Activated gamma-delta T cell treated with anti-CD3 and anti-CD28 coated beads, Interleukin-2, amount 50 U/mL, for 16 hours (primary cell): ENCODE data around the gene MRPL17.

Source experiments
- DNase-seq: peaks from one replicate; pipeline ENCODE4 v3.0.0-alpha.2; 2020; ENCODE audit warnings: low read depth

The MRPL17 gene

GRCh38 chr11:6682591-6682935 is 577 bp downstream of the MRPL17 start:
- no peak for DNase-seq

GRCh38 chr11:6681949-6682348 is 1.2 kb downstream of the MRPL17 start:
- DNase-seq = no peak

- DNase-seq = no peak
Observed at GRCh38 chr11:6681505-6681904, 1.6 kb downstream of the MRPL17 start.

- DNase-seq = no peak
Observed at GRCh38 chr11:6677018-6677417, 6.1 kb downstream of the MRPL17 start.

DNA sequence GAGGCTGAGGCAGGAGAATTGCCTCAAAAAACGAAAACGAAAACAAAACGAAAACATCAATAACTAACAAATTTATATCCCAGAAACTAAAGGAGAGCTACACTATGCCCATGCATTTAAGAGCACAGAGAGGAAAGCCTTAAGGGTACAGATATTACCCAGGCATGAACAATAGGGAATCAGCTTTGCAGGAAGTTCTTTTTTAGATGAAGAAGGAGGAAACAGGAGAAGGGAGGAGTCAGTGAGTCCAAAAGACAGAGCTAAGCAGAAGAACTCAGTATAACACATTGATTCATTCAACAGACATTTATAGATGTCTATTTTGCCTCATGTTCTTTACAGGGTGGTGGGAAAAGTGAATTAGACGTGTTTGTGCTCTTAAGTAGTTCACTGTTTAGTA is 8.3 kb downstream of the MRPL17 start:
- DNase-seq = no peak

- no peak for DNase-seq
Observed at GRCh38 chr11:6674219-6674597, 8.9 kb downstream of the MRPL17 start.

- DNase-seq = no peak
Observed at GRCh38 chr11:6673523-6674218, 9.5 kb downstream of the MRPL17 start.

DNA sequence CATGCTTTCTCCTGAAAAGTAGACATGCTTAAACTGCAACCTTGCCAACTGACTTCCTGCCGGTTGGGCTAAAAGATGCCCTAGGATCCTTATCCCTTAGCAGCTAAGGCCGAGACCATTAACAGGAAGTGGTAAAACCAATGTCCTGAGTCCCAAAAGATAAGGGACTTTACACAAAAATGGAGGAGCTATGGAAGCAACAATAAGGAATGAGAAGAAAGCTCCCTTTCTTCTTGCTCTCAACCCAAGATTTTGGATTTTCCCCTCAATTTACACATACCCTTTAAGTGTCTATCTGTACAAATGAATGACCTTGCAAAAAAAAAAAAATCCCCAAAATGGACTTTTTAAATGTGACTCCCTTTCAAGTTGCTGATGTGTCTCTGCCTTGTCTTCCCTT is 11.1 kb downstream of the MRPL17 start:
- no peak for DNase-seq

DNA sequence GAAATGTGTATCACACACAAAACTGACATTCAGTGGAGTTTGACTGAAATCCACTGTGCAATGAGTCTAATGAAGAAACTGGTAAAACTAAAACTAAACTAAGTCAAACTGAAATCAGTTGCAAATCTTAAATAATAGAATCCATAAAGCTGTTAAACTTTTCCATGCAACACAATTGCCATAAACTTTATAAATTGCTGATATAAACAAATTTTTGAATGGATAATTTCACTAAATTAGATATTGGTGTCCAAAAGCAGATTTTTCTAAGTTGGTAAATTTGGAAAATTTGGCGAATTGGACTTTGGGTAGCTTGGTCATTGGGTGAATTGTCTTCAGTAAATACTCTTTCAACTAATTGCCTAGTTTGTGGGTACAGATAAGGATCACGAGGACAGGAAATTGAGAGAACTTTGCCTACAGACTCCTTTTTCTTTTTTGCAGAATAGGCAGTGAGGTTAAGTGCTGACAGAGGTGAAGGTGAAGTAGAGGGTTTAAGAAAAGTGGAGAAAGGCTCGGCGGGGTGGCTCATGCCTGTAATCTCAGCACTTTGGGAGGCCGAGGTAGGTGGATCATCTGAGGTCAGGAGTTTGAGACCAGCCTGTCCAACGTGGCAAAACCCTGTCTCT is 12.8 kb downstream of the MRPL17 start:
- DNase-seq = no peak

DNA sequence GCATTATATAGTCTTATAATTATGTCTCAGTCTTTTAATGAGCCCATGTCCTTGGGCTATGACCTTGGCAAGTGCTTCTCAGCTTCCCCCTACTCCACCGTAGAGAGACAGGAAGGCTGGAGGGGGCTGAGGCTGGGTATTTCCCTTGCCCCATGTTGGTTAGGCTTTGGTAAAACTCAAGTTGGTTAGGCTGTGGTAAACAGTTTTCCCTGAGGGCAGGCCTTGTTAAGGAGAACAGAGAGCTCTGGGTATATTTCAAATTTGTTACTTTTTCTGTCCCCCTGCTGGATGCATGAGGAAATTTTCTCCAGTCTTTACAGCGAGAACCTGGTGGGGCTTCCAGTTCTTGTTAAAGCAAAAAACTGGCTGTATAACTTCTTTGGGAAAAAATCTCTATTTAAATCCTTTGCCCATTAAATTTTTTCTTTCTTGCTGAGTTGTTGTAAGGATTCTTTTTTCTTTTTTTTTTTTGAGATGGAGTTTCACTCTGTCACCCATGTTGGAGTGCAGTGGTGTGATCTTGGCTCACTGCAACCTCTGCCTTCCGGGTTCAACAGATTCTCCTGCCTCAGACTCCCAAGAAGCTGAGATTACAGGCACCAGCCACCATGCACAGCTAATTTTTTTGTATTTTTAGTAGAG is 15.3 kb downstream of the MRPL17 start:
- peak; percentile 16 for DNase-seq

DNA sequence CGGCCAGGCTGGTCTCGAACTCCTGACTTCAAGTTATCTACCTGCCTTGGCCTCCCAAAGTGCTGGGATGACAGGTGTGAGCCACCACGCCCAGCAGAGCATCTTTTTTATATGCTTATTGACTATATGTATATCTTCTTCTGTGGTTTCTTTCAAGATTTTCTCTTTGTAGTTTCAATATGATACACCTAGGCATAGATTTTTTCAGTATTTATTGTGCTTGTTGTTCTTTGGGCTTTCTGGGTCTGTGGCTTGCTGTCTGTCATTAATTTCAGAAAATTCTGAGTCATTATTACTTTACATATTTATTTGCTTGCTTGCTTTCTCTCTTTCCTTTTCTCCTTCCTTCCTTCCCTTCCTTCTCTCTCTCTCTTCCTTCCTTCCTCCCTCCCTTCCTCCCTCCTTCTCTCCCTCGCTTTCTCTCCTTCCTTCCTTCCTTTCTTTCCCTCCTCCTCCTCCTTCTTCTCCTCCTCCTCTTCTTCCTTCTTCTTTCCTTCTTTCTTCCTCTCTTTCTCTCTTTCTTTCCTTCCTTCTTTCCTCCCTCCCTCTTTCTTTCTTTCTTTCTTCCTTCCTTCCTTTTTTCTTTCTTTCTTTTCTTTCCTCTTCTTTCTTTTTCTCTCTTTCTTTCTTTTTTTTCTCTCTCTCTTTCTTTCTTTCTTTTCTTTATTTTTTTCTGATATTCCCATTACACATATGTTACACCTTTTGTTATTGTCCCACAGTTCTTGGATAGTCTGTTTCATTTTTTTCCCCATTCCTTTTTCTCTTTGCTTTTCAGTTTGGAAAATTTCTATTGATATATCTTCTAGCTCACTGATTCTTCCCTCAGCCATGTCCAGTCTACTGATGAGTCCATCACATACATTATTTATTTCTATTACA is 16.6 kb downstream of the MRPL17 start:
- no peak for DNase-seq

DNA sequence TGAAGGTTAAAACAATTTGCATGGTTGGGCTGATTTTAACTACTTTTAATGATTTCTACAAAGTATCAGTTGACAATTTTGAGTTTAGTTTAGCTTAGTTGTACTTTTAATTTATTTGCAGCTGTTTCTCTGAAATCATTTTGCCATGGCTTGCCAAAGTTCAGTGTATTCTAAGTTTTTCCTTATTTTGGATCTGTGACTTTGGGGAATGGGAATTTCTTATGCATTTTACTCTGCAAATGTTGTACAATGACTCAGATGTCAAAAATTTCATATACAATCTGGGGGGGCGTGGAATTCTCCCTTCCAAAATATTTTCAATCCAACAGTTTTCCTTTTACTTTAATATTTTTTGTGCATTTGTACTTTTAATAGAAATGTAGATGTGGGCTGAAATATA is 18.6 kb downstream of the MRPL17 start:
- DNase-seq = no peak

DNA sequence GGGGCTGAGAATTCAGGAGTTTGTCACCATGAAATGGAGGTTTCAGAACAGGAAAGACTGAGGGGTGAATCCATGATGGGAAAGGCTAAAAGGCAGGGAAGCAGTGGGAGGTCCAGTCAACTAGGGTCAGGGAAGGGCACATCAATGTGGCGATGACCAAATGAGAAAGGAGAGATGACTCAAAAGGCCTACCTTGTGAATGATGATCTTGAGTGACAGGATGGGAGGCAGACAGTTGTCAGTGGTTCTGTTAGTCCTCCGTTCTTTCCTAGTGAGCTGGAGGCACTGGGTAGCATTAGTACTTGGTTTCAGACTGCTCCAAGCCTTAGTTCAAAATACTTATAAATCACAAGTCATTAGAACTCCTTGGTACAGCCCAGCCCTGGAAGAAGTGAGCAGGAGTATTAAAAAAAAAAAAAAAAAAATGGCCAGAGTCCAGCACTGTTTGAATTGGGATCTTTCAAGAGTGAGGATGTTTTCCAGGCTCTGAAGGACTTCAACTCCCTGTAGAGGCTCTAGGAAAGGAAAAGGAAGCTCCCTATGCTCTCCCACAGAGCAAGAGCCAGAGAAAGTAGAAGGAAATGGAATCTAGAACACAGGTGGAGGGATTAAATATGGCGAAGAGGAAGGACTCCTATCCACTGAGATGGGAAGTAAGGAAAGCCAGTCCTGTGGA is 19.2 kb downstream of the MRPL17 start:
- DNase-seq = no peak

DNA sequence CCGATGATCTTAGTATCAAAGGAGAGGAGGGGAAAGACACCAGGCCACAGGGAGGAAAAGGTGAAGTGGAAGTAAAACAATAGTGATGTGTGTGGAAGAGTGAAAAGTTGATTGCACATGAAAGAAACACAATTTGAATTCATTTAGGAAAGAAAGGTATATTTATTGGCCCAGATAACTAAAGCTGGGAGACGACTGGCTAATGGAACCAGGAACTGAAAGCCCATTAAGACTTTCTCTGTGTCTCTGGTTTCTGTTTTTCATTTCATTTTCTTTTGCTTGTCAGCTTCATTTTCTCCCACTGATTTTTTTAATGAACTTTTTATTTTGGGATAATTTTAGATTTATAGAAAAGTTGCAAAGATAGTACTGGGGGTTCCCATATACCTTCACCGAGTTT is 22.4 kb downstream of the MRPL17 start:
- DNase-seq = no peak

DNA sequence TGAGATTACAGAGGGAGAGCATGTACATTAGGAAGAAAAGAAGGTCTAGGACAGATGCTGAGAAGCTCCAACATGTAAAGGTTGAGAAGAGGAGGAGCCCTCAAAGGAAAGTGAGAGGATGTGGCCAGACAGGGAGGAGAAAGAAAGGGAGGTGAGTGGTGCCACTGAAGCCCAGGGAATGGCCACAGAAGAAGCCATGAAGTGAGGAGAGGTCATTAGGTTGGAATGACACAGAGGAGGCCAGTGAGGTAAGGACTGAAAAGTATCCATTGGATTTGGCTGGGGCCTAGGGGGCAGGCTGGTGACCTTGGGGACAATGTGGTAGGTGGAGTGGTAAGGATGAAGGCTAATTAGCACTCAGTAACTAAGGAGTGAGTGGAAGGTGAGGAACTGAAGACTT is 24.5 kb downstream of the MRPL17 start:
- no peak for DNase-seq

DNA sequence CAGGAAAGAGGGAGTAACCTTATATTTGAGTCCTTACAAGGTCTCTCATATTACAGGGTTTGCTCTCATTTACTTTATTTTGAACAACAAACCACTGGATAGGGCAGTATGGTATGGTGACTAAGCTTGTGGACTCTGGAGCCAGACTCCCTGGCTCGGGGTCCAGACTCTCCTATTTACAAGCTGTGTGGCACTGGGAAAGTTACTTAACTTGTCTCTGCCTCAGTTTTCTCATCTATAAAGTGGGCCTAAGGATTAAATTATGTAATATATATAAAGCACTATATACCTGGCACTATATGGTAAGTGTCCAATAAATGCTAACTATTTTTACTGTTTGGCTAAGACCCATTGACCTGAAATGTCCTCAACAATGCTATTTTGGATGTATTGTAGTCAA is 25.8 kb downstream of the MRPL17 start:
- DNase-seq = no peak

GRCh38 chr11:6656936-6657335 is 26.2 kb downstream of the MRPL17 start:
- no peak for DNase-seq

DNA sequence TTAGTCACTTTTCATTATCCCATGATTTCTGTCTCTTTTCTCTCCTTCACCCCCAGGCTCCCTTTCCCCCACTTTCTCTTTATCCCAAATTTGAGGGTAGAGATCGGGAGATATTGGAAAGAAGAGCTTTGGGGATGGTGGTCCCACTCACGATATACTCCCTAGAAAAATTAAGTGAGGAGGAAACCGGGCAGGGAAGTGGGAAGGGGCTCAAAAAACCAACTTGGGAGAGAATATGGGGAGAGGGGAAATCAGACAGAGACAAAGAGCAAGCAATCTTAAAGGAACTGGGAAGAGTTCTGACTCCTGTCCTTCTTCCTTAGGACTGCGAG is 26.6 kb downstream of the MRPL17 start:
- no peak for DNase-seq

DNA sequence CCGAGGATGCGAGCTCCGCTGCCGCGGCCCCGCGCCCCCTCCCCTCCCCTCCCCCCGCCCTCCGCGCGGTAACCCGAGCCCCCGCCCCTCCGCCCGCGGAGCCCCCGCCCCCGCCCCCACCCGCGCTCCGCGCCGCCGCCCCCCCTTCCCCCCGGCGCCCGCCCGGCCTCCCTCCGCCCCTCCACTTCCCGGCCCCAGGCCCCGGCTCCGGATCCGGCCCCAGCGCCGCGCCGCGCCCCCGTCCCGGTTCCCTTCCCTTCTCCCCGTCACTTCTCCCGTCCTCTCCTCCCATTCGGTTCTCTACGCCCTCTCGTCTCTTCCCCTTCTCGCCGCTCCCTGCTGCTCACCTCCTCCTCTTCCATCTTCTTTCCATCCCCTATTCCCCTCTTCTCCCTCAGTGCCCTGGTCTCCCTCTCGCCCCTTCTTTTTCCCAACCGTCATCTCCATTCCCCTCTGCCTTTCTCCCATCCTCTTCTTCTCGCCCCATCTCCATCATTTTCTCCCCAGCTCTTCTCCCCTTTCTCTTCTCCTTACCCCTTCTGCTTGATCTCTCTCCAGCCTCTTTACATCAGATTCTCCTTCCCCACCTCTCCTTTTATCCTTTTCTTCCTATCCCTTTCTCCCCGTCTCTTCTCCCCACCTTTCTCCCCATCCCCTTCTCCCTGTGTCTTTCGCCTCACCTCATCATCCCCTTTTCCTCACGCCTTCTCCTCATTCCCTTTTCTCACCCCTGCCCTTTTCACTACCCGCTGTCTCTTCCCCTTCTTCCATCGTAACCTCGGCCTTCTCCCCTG is 27.2 kb downstream of the MRPL17 start, which contains the start of gene DCHS1:
Gene DCHS1 (minus strand): TSS at position 20 of the 794 bp plus-strand sequence. CDS start 14,196 bp downstream, outside the sequence.
- no peak for DNase-seq

GRCh38 chr11:6655020-6655789 is 27.9 kb downstream of the MRPL17 start:
- DNase-seq = no peak
